Measurements from ENCODE around the gene WWTR1.

Gene WWTR1

DNA sequence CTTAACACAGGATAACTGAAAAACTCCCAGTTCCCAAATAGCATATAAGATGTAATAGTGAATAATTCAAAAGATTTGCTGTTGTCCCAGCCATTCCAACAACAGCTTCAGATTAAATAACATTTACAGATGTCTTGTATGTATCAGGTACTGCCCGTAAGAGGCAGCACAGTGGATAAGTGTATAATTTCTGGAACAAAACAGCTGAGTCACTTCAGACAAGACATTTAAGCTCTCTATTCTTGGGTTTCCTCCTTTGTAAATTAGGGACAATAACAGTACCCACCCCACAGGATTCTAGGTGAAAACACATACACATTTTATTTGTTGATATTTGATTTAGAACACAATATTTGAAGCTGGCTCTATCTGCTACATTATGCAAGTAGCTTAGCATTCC is 2.6 kb upstream of the WWTR1 start:
- Mint-ChIP-seq H3K4me1 (peaks cover 51% of the 10 kb centered on the region), H3K27ac (peak overlapping the region; percentile 98 to 99 (median 99)), H3K27me3 (ENCODE audit: low read depth) (peaks cover 16% of the 10 kb centered on the region), H3K9me3 (no peaks in the 10 kb centered on the region), H3K4me3 (peak overlapping the region in 2 of 3 experiments; percentile 60 to 63), H3K36me3 (ENCODE audit: low read depth) (peaks cover 8% of the 10 kb centered on the region)
- TF ChIP-seq, protein P1, sequence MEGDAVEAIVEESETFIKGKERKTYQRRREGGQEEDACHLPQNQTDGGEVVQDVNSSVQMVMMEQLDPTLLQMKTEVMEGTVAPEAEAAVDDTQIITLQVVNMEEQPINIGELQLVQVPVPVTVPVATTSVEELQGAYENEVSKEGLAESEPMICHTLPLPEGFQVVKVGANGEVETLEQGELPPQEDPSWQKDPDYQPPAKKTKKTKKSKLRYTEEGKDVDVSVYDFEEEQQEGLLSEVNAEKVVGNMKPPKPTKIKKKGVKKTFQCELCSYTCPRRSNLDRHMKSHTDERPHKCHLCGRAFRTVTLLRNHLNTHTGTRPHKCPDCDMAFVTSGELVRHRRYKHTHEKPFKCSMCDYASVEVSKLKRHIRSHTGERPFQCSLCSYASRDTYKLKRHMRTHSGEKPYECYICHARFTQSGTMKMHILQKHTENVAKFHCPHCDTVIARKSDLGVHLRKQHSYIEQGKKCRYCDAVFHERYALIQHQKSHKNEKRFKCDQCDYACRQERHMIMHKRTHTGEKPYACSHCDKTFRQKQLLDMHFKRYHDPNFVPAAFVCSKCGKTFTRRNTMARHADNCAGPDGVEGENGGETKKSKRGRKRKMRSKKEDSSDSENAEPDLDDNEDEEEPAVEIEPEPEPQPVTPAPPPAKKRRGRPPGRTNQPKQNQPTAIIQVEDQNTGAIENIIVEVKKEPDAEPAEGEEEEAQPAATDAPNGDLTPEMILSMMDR (IDR thresholded peaks at IDR 0.05; ENCODE audit: unreplicated experiment in 3 of 3), result no peak

DNA sequence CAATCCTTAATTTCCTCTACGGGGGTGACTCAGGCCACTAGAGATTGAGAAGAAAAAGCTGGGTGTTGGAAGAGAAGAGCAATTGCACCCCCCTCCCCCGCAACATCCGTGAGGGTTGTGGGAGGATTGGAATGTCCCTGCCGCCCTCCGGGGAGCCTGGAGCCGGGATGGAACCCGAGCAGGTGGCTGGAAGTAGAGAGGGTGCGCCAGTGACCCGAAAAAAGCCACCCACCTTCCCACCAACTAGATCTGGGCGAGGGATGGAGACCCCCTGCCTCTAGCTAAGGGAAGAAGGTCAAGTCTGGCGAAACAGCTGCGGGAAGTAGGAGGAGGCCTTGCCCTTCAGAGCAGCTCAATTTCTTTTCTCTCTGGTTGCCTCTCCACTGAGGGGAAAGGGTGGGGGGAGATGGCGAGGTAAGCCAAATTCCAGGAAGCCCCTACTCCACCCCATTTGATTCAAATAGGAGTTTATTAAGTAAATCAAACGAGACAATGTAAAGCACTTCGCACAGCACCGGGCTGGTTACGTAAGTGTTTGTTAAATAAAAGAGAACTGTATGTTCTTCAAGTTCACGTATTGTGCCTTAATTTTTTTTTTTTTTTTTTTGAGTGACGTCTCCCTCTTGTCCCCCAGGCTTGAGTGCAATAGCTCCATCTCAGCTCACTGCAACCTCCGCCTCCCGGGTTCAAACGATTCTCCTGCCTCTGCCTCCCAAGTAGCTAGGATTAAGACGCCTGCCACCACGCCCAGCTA is 1.1 kb upstream of the WWTR1 start:
- no peaks in the 10 kb centered on the region for H3K9me3 Mint-ChIP-seq
- peaks cover 14% of the 10 kb centered on the region for H3K27me3 Mint-ChIP-seq (ENCODE audit: low read depth)
- peak overlapping the region; percentile 96 to 99 (median 99) for H3K4me3 Mint-ChIP-seq
- peaks cover 63% of the 10 kb centered on the region for H3K4me1 Mint-ChIP-seq
- H3K36me3 Mint-ChIP-seq (ENCODE audit: low read depth), result peaks cover 18% of the 10 kb centered on the region
- peak overlapping the region; percentile 98 to 99 (median 99) for H3K27ac Mint-ChIP-seq
- TF ChIP-seq, protein P1 (IDR thresholded peaks at IDR 0.05; ENCODE audit: unreplicated experiment in 3 of 3), result no peak

DNA sequence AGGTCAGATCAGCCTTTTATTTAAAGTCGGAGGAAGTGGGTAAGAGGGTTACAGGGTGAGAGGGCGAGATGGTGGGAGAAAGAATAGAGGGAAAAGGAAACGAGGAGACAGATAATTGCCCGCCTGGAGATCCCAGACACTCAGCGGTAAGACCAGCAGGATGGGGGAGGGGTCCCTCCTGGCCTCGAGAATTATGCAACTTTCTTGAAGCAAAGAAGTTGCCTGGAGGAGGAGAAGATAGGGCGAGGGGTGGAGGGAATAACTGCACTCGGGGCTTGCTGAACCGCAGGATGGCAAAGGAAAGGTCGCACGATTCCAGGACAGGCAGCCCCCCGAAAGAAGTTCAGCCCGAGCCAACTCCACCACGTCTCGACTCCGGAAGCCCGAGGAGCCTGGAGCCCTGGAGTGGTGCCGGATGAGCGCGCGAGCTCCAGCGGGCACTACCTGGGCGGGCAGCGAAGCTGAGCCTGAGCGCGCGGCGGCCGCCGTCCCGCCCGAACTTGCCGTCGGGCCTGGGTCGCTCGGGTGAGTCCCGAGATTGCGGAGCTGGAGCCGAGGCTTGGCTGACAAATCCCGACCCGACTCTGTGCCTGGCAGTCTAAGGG is 402 bp downstream of the WWTR1 start:
- peak overlapping the region; percentile 96 to 99 (median 99) for H3K4me3 Mint-ChIP-seq
- H3K9me3 Mint-ChIP-seq, result no peaks in the 10 kb centered on the region
- TF ChIP-seq, protein P1 (IDR thresholded peaks at IDR 0.05; ENCODE audit: unreplicated experiment in 3 of 3), result no peak
- peaks cover 28% of the 10 kb centered on the region for H3K36me3 Mint-ChIP-seq (ENCODE audit: low read depth)
- peaks cover 69% of the 10 kb centered on the region for H3K4me1 Mint-ChIP-seq
- peak overlapping the region; percentile 98 to 99 (median 99) for H3K27ac Mint-ChIP-seq
- peaks cover 7% of the 10 kb centered on the region for H3K27me3 Mint-ChIP-seq (ENCODE audit: low read depth)

DNA sequence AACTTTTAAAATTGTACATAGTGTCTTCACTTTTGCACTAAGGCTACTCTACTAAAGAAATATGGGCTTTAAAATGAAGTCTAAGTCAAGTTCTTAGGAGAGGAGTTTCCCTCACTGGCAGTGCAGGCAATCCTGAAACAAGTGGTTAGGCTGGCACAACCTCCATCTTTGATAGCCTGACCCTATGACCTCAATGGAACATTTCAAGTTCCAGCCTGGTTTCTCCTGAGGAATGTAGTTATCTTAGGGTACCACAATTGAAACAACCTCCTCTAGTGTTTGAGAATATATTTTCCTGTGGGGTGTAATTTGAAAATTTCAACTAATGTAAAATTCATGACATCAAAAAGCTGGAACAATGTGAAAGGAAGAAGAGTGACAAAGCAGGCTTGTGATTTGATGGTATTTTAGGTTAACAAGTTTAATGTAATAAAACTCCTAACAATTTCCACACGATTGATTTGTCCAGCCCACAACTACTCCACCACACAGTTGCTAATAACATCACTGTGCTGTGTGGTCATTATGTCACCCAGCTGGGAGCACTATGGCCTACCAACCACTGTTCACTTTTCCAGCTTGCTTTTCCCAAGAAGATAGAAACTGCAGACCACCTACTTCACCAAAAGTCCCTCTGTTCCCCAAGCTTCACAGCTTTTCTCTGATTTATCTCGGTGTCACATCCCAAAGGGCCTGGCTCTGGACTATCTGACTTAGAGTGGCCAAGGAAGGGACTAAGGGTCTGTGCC is 1.8 kb downstream of the WWTR1 start:
- Mint-ChIP-seq H3K4me3 (peak overlapping the region; percentile 96 to 99 (median 99)), H3K27me3 (ENCODE audit: low read depth) (peaks cover 7% of the 10 kb centered on the region), H3K27ac (peak overlapping the region; percentile 85 to 99 (median 98)), H3K9me3 (peaks cover 4% of the 10 kb centered on the region), H3K36me3 (ENCODE audit: low read depth) (peaks cover 39% of the 10 kb centered on the region), H3K4me1 (peaks cover 69% of the 10 kb centered on the region)
- TF ChIP-seq, protein P1 (IDR thresholded peaks at IDR 0.05; ENCODE audit: unreplicated experiment in 3 of 3), result no peak

DNA sequence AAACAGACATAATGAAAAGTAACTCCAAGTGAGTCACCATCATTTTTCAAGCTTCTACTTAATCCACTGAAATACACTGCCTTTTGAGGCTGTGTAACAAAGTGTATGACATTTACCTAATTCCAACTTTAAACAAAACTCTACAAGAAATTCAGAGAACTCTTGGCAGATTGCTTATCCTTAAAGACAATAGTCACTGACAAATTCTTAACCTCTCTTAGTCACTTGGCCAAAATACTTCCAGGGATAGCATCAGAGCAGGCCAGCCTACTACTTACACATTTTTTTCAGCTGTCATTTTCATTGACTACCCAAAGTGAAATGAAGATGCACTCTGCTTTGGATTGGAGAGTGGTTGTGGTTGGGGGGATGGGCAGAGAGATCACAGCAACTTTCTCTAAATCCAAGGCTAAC is 3.6 kb downstream of the WWTR1 start:
- Mint-ChIP-seq H3K9me3 (peaks cover 5% of the 10 kb centered on the region), H3K4me3 (peak overlapping the region; percentile 96 to 99 (median 99)), H3K27ac (peak overlapping the region; percentile 35 to 80 (median 58)), H3K4me1 (peaks cover 65% of the 10 kb centered on the region), H3K27me3 (ENCODE audit: low read depth) (peaks cover 7% of the 10 kb centered on the region), H3K36me3 (ENCODE audit: low read depth) (peaks cover 55% of the 10 kb centered on the region)
- TF ChIP-seq, protein P1 (IDR thresholded peaks at IDR 0.05; ENCODE audit: unreplicated experiment in 3 of 3), result no peak

All from nephron (organoid).